ENCODE data around the gene SERGEF. TPM values are rescaled to one million over a fixed set of nuclear protein-coding genes. Genes with fewer than 3 reads are reported as not detected.

Gene SERGEF
- total and polyA plus RNA-seq, 2 of the 4 experiments (the other 2 are of a cell fraction), result 12.2 to 18.1 TPM

GRCh38 chr11:17755891-17756290, 257.0 kb downstream of the SERGEF start:
- Histone ChIP-seq H4K5ac (ENCODE audit: low read depth, low read length) (no peak overlapping the region), H3K79me1 (ENCODE audit: low read depth in 1 of 2, low read length in 2 of 2) (no peaks in the 10 kb centered on the region), H3K14ac (replicated peaks; ENCODE audit: low read depth, low read length) (no peak overlapping the region), H3K9me1 (ENCODE audit: insufficient read depth, low read length) (no peaks in the 10 kb centered on the region; the same call in 1 of the 2 replicates), H4K91ac (ENCODE audit: insufficient read depth, low read depth, low read length) (no peak overlapping the region), H3K27ac (ENCODE audit: insufficient read depth, low read length) (no peak overlapping the region), H3K23ac (ENCODE audit: low read depth, low read length) (no peak overlapping the region), H3K4me3 (ENCODE audit: insufficient read depth, low read depth, low read length) (no peak overlapping the region), H3K27me3 (ENCODE audit: control insufficient read depth, insufficient read depth, low read length) (peaks cover 38% of the 10 kb centered on the region), H4K20me1 (ENCODE audit: insufficient read depth, low read length) (no peaks in the 10 kb centered on the region), H2BK20ac (ENCODE audit: low read depth, low read length) (no peak overlapping the region), H2AFZ (replicated peaks; ENCODE audit: low read length, poor library complexity) (no peak overlapping the region), H2AK5ac (ENCODE audit: low read depth, low read length) (no peak overlapping the region), H4K8ac (ENCODE audit: low read depth in 2 of 2, low read length in 2 of 2) (no peak overlapping the region), H3K18ac (ENCODE audit: low read depth, low read length) (no peak overlapping the region), H2BK15ac (ENCODE audit: low read depth, low read length) (no peak overlapping the region), H3K36me3 (ENCODE audit: control insufficient read depth, insufficient read depth, low read length) (no peaks in the 10 kb centered on the region), H3K4ac (ENCODE audit: low read depth, low read length) (no peak overlapping the region), H3K4me1 (ENCODE audit: control insufficient read depth, insufficient read depth, low read length) (no peaks in the 10 kb centered on the region), H2AK9ac (replicated peaks; ENCODE audit: low read depth, low read length, poor library complexity) (no peak overlapping the region), H2BK5ac (ENCODE audit: low read depth, low read length, poor library complexity, severe bottlenecking) (no peak overlapping the region), H3K56ac (ENCODE audit: extremely low read depth, insufficient read depth, low read length) (no peak overlapping the region), H3K9ac (ENCODE audit: low read depth, low read length) (no peak overlapping the region), H2BK120ac (ENCODE audit: low read depth, low read length) (no peak overlapping the region), H3K9me3 (ENCODE audit: control insufficient read depth, insufficient read depth, low read length) (no peaks in the 10 kb centered on the region), H3K4me2 (ENCODE audit: low read depth, low read length) (no peak overlapping the region)
- ChIA-PET POLR2A (ENCODE audit: unreplicated experiment) (no interaction called here), CTCF (interaction anchor here (1.1 kb wide), 1 partner anchor 222 kb away, joined by 3 read pairs; no protein-coding TSS in a partner anchor)
- dilution Hi-C loops (cut with HindIII; ENCODE audit: low sequenced_read_pairs, unreplicated experiment), result no loop called here
- DNase-seq (no peak), ATAC-seq (ENCODE audit: low read depth) (no peak)
- BruUV-seq (replicated peaks), result no TSS peak
- WGBS, 2 experiments (ENCODE audit: extremely low coverage in 2 of 2, insufficient read length in 1 of 2), result no CpG with 5 or more reads among the region's 3 CpGs
- intact Hi-C loops (cut with micrococcal nuclease), result no loop called here
- in situ Hi-C loops (cut with MboI; ENCODE audit: low sequenced_read_pairs), result no loop called here
- TF ChIP-seq SMC3 (IDR thresholded peaks at IDR 0.05; ENCODE audit: low read depth, low read length), result no peak
- no peak for TF ChIP-seq FOS (IDR thresholded peaks at IDR 0.05; ENCODE audit: low read depth, low read length)
- no peak for TF ChIP-seq POLR2A (IDR thresholded peaks at IDR 0.05; ENCODE audit: low read depth, low read length)
- no peak for TF ChIP-seq MXI1 (IDR thresholded peaks at IDR 0.05; ENCODE audit: borderline replicate concordance, low read depth, low read length)
- no peak for TF ChIP-seq CEBPB (IDR thresholded peaks at IDR 0.05; ENCODE audit: low read depth, low read length)
- TF ChIP-seq, protein P1, sequence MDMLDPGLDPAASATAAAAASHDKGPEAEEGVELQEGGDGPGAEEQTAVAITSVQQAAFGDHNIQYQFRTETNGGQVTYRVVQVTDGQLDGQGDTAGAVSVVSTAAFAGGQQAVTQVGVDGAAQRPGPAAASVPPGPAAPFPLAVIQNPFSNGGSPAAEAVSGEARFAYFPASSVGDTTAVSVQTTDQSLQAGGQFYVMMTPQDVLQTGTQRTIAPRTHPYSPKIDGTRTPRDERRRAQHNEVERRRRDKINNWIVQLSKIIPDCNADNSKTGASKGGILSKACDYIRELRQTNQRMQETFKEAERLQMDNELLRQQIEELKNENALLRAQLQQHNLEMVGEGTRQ (IDR thresholded peaks at IDR 0.05; ENCODE audit: low read depth, low read length), result no peak
- TF ChIP-seq RCOR1 (IDR thresholded peaks at IDR 0.05; ENCODE audit: insufficient replicate concordance, low read length), result no peak
- no peak for TF ChIP-seq BHLHE40 (IDR thresholded peaks at IDR 0.05; ENCODE audit: low read depth, low read length)
- no peak for TF ChIP-seq RFX5 (IDR thresholded peaks at IDR 0.05; ENCODE audit: low read depth, low read length)
- no peak for TF ChIP-seq MAZ (IDR thresholded peaks at IDR 0.05; ENCODE audit: borderline replicate concordance, low read depth, low read length)

Measured in IMR-90 (cell line).